ENCODE measurements around the gene BIRC6. TPM values are rescaled to one million over a fixed set of nuclear protein-coding genes. Genes with fewer than 3 reads are reported as not detected.

Gene BIRC6
- total RNA-seq, 2 experiments from 2014 or later = 81.2 to 125 TPM

GRCh38 chr2:32402091-32402490, 45.3 kb downstream of the BIRC6 start:
- H3K36me3 ChIP-seq (ENCODE audit: insufficient read depth, low read length) = peaks cover 79% of the 10 kb centered on the region
- no peak overlapping the region for H3K4me3 ChIP-seq (ENCODE audit: low read depth, low read length, poor library complexity, severe bottlenecking)
- TF ChIP-seq CTCF (conservative IDR thresholded peaks at IDR 0.05; ENCODE audit: low read length) = no peak
- no peak for TF ChIP-seq EZH2phosphoT487 (IDR thresholded peaks at IDR 0.05; ENCODE audit: borderline replicate concordance, low read depth, low read length)

GRCh38 chr2:32403782-32404181, 47.0 kb downstream of the BIRC6 start:
- no peak overlapping the region for H3K4me2 ChIP-seq (ENCODE audit: low read length)
- no peak overlapping the region for H3K4me3 ChIP-seq (ENCODE audit: low read depth, low read length, poor library complexity, severe bottlenecking)
- ChIA-PET POLR2A (no interaction called here), CTCF (ENCODE audit: unreplicated experiment) (no interaction called here)
- DNase-seq (ENCODE audit: low spot score) = no peak
- H4K20me1 ChIP-seq (ENCODE audit: insufficient read depth, low read length) = no peaks in the 10 kb centered on the region
- H3K9me2 ChIP-seq (ENCODE audit: insufficient read depth, low read length) = no peaks in the 10 kb centered on the region
- H3K79me2 ChIP-seq (ENCODE audit: insufficient read depth, low read depth, low read length) = peaks cover 7% of the 10 kb centered on the region; the same call in 1 of the 2 replicates
- no peak overlapping the region for H2AFZ ChIP-seq (ENCODE audit: low read length)
- TF ChIP-seq CTCF (conservative IDR thresholded peaks at IDR 0.05; ENCODE audit: low read length) = no peak
- TF ChIP-seq EZH2phosphoT487 (IDR thresholded peaks at IDR 0.05; ENCODE audit: borderline replicate concordance, low read depth, low read length) = no peak
- H3K27ac ChIP-seq (ENCODE audit: low read depth, low read length, poor library complexity, severe bottlenecking) = no peak overlapping the region
- no peaks in the 10 kb centered on the region for H3K4me1 ChIP-seq (ENCODE audit: insufficient read depth, low read length, poor library complexity, severe bottlenecking)
- H3K9me3 ChIP-seq (ENCODE audit: low read length) = no peaks in the 10 kb centered on the region
- intact Hi-C loops (cut with micrococcal nuclease; ENCODE audit: unreplicated experiment) = no loop called here
- H3K36me3 ChIP-seq (ENCODE audit: insufficient read depth, low read length) = peaks cover 82% of the 10 kb centered on the region
- BruUV-seq (replicated peaks) = no TSS peak

More at GRCh38 chr2:32402091-32402490, 45.3 kb downstream of the BIRC6 start:
- Histone ChIP-seq H3K4me1 (ENCODE audit: insufficient read depth, low read length, poor library complexity, severe bottlenecking) (no peaks in the 10 kb centered on the region), H3K9me2 (ENCODE audit: insufficient read depth, low read length) (no peaks in the 10 kb centered on the region), H3K27ac (ENCODE audit: low read depth, low read length, poor library complexity, severe bottlenecking) (no peak overlapping the region), H2AFZ (ENCODE audit: low read length) (no peak overlapping the region), H3K4me2 (ENCODE audit: low read length) (no peak overlapping the region), H4K20me1 (ENCODE audit: insufficient read depth, low read length) (no peaks in the 10 kb centered on the region), H3K9me3 (ENCODE audit: low read length) (no peaks in the 10 kb centered on the region), H3K79me2 (ENCODE audit: insufficient read depth, low read depth, low read length) (peaks cover 7% of the 10 kb centered on the region; the same call in 1 of the 2 replicates)
- POLR2A ChIA-PET = no interaction called here
- intact Hi-C loops (cut with micrococcal nuclease; ENCODE audit: unreplicated experiment) = no loop called here
- no TSS peak for BruUV-seq (replicated peaks)
- CTCF ChIA-PET (ENCODE audit: unreplicated experiment) = no interaction called here
- DNase-seq (ENCODE audit: low spot score) = no peak

GRCh38 chr2:32404691-32405090, 47.9 kb downstream of the BIRC6 start:
- POLR2A ChIA-PET = no interaction called here
- Histone ChIP-seq H3K27ac (ENCODE audit: low read depth, low read length, poor library complexity, severe bottlenecking) (no peak overlapping the region), H3K4me3 (ENCODE audit: low read depth, low read length, poor library complexity, severe bottlenecking) (no peak overlapping the region), H3K9me3 (ENCODE audit: low read length) (no peaks in the 10 kb centered on the region), H3K79me2 (ENCODE audit: insufficient read depth, low read depth, low read length) (peaks cover 7% of the 10 kb centered on the region; the same call in 1 of the 2 replicates), H3K36me3 (ENCODE audit: insufficient read depth, low read length) (peaks cover 84% of the 10 kb centered on the region), H4K20me1 (ENCODE audit: insufficient read depth, low read length) (no peaks in the 10 kb centered on the region), H3K4me1 (ENCODE audit: insufficient read depth, low read length, poor library complexity, severe bottlenecking) (no peaks in the 10 kb centered on the region), H3K4me2 (ENCODE audit: low read length) (no peak overlapping the region), H3K9me2 (ENCODE audit: insufficient read depth, low read length) (no peaks in the 10 kb centered on the region), H2AFZ (ENCODE audit: low read length) (no peak overlapping the region)
- CTCF ChIA-PET (ENCODE audit: unreplicated experiment) = no interaction called here
- DNase-seq (ENCODE audit: low spot score) = no peak
- TF ChIP-seq EZH2phosphoT487 (IDR thresholded peaks at IDR 0.05; ENCODE audit: borderline replicate concordance, low read depth, low read length) = no peak
- TF ChIP-seq CTCF (conservative IDR thresholded peaks at IDR 0.05; ENCODE audit: low read length) = no peak
- BruUV-seq (replicated peaks) = no TSS peak
- intact Hi-C loops (cut with micrococcal nuclease; ENCODE audit: unreplicated experiment) = no loop called here
